NB4 (cell line): ENCODE results near the gene HNF1B.

ENCODE experiments used
- DNase-seq: peaks from one replicate; pipeline ENCODE4 v3.0.0; 2010; ENCODE audit warnings: low read depth
- H3K4me3 ChIP-seq: one replicate; pipeline ENCODE4 v1.5.1; 2011; ENCODE audit warnings: mild to moderate bottlenecking, low read depth, low read length, moderate library complexity
- MYC ChIP-seq: IDR thresholded peaks from 2 replicates; pipeline ENCODE4 v1.6.1; 2011; ENCODE audit warnings: low read depth, low read length
- POLR2A ChIP-seq: IDR thresholded peaks from 2 replicates; pipeline ENCODE4 v1.6.1; 2011; ENCODE audit warnings: mild to moderate bottlenecking; ENCODE audit not compliant: insufficient read length; ENCODE audit errors: extremely low read depth
- TF ChIP-seq, protein P1 (sequence below): IDR thresholded peaks from 2 replicates; pipeline ENCODE4 v1.6.1; 2011; ENCODE audit warnings: low read depth, low read length
- TF ChIP-seq, protein P2 (sequence below): IDR thresholded peaks from one replicate; pipeline ENCODE4 v1.5.1; 2012; ENCODE audit warnings: low read depth, low read length

Gene HNF1B

DNA sequence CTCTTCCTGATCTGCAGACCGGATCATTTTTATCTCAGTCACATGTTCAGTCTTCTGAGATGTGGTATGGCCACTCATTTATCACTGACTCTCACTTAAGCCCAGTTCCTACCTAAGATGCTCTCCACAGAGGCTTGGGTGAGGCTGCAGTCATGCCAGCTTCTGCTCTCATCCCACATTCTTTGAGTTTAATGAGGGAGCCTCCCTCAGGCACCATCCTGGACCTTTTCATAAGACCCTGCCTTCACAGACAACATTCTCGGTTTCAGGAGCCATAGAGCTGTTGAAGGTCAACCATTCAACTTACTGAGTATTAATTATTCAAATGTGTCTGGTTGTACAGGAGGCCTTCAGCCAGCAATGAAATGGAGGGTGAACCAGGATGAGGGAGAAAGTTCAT, 23.6 kb upstream of the HNF1B start:
- no peak for DNase-seq
- H3K4me3 ChIP-seq, result no peak overlapping the region
- TF ChIP-seq, protein P1, sequence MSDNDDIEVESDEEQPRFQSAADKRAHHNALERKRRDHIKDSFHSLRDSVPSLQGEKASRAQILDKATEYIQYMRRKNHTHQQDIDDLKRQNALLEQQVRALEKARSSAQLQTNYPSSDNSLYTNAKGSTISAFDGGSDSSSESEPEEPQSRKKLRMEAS, result no peak
- TF ChIP-seq POLR2A (no peak), MYC (no peak)
- TF ChIP-seq, protein P2, sequence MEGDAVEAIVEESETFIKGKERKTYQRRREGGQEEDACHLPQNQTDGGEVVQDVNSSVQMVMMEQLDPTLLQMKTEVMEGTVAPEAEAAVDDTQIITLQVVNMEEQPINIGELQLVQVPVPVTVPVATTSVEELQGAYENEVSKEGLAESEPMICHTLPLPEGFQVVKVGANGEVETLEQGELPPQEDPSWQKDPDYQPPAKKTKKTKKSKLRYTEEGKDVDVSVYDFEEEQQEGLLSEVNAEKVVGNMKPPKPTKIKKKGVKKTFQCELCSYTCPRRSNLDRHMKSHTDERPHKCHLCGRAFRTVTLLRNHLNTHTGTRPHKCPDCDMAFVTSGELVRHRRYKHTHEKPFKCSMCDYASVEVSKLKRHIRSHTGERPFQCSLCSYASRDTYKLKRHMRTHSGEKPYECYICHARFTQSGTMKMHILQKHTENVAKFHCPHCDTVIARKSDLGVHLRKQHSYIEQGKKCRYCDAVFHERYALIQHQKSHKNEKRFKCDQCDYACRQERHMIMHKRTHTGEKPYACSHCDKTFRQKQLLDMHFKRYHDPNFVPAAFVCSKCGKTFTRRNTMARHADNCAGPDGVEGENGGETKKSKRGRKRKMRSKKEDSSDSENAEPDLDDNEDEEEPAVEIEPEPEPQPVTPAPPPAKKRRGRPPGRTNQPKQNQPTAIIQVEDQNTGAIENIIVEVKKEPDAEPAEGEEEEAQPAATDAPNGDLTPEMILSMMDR, result no peak

DNA sequence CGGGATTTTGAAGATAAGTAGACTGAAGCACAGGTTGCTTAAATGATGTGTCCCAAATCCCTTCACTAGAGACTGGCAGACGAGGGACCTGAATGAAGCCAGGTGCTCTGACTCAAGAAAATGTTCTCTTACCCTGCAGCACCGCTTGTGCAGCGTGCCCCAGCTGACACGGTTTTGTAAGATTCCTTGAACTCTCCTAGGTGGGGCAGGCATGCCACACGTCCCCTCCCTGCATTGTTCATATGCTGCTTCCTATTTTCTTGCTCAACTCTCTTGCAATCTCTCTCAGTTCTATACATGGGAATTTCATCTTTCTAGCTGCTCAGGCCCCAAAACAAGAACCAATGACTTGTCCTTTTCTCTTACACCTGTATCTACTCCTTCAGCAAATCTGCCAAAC, 22.1 kb upstream of the HNF1B start:
- TF ChIP-seq POLR2A (no peak), MYC (no peak)
- TF ChIP-seq, protein P1, result no peak
- TF ChIP-seq, protein P2, result no peak
- peak; percentile 63 for DNase-seq

DNA sequence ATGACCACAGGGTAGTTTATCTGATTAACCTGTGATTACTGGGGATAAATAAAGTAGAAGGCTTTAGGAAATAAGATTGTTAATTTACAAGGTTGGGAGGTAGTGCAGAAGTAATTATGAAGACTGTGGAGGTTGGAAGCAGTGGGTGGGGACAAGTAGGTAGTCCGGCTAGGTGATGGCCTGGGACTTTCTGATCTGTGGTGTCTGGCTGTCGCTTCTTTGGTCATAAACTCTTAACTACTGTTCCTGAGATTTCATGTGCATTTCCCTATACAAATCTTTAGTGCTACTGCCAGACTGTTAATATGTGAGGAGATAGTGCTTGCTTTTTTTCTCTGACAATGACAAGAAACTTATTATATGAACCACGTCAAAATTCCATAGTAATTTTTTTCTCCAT, 19.5 kb upstream of the HNF1B start:
- TF ChIP-seq, protein P2, result no peak
- TF ChIP-seq, protein P1, result no peak
- TF ChIP-seq MYC, result no peak
- no peak for TF ChIP-seq POLR2A
- no peak overlapping the region for H3K4me3 ChIP-seq
- no peak for DNase-seq

More for the DNA sequence above, 22.1 kb upstream of the HNF1B start:
- no peak overlapping the region for H3K4me3 ChIP-seq

DNA sequence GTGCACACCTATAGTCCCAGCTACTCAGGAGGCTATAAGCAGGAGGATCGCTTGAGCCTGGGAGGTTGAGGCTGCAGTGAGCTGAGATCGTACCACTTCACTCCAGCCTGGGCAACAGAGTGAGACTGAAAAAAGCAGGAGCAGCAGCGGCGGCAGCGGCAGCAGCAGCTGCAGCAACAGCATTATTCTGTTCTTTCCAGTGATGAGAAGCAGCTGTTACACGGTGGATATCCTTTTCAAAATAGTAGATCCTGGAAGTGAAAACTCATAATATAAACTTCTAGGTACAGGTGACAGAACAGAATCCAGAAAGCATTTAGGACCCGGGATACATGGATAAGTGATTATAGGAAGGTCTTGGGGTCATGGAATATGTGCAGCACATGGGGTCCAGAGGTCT, 17.8 kb upstream of the HNF1B start:
- DNase-seq, result no peak
- TF ChIP-seq, protein P2, result no peak
- no peak for TF ChIP-seq POLR2A
- TF ChIP-seq MYC, result no peak
- TF ChIP-seq, protein P1, result no peak
- no peak overlapping the region for H3K4me3 ChIP-seq

DNA sequence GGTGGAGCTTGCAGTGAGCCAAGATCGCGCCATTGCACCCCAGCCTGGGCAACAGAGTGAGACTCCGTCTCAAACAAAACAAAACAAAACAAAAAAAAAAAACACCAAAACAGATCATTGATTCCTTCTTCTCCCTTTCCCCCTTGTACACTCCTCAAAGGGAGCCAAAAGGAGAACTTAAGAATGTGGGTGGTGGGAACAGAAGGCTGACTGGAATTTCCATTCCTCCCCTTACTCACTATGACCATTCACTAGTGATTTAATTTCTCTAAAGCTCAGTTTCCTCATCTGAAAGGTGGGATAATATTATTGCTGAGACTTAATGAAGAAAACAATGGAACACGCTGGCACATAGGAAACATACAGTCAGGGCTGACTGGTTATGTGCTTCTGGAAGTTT, 17.1 kb upstream of the HNF1B start:
- TF ChIP-seq, protein P2, result no peak
- TF ChIP-seq POLR2A, result no peak
- no peak for TF ChIP-seq MYC
- TF ChIP-seq, protein P1, result no peak
- DNase-seq, result no peak

DNA sequence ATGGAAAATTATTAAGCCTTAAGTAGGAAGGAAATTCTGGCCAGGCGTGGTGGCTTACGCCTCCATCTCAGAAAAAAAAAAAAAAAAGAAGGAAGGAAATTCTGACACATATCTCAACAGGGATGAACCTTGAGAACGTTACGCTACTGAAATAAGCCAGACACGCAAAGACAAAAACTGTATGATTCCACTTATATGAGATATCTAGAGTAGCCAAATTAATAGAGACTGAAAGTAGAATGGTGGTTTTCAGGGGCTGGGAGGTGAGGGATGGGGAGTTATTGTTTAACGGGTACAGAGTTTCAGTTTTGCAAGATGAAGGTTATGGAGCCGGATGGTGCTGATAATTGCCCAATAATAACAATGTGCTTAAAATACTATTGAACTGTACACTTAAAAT, 16.2 kb upstream of the HNF1B start:
- TF ChIP-seq, protein P2, result no peak
- TF ChIP-seq, protein P1, result no peak
- TF ChIP-seq POLR2A (no peak), MYC (no peak)
- DNase-seq, result no peak
- no peak overlapping the region for H3K4me3 ChIP-seq

More for the DNA sequence above, 17.1 kb upstream of the HNF1B start:
- H3K4me3 ChIP-seq, result no peak overlapping the region
